K562 (cell line): Measurements from ENCODE around the gene CCDC106. TPM values are rescaled to one million over a fixed set of nuclear protein-coding genes. Genes with fewer than 3 reads are reported as not detected.

Experiments
- CHD4 ChIP-seq: fragments of 200-600 bp; sonication (generic); IDR thresholded peaks from 3 replicates; pipeline ENCODE4 v1.6.1; 2012; ENCODE audit warnings: low read depth, mild to moderate bottlenecking, mixed read lengths, low read length, inconsistent platforms; ENCODE audit not compliant: insufficient read depth, insufficient replicate concordance, poor library complexity, severe bottlenecking
- HDAC3 ChIP-seq: fragments of 450-650 bp; IDR thresholded peaks from 2 replicates; pipeline ENCODE4 v1.6.1; 2018; ENCODE audit warnings: borderline replicate concordance, mild to moderate bottlenecking, moderate library complexity; ENCODE audit not compliant: partially characterized antibody
- HNRNPLL ChIP-seq: fragments of 200-400 bp; formaldehyde crosslinking; IDR thresholded peaks from 2 replicates; pipeline ENCODE4 v1.6.1; 2017; ENCODE audit warnings: low read length, low read depth, mild to moderate bottlenecking; ENCODE audit not compliant: poor library complexity, severe bottlenecking
- PTRF ChIP-seq: fragments of 450-650 bp; IDR thresholded peaks from 2 replicates; pipeline ENCODE4 v1.6.1; 2016; ENCODE audit warnings: mild to moderate bottlenecking, missing genetic modification characterization, missing compliant biosample characterization
- SP1 ChIP-seq: sonication (generic); formaldehyde crosslinking; IDR thresholded peaks from 2 replicates; pipeline ENCODE4 v1.8.1; 2022; ENCODE audit warnings: mild to moderate bottlenecking, missing genetic modification reagents
- polyA plus RNA-seq, 8 experiments: library from polyadenylated mRNA; depleted of rRNA in 4 of 8; stranded (reverse) in 5 of 8; unstranded in 3 of 8; fragments of >200 nt; fragmentation: Nextera tagmentation in 2 of 8; fragmentation: Illumina TruSeq in 1 of 8; extraction: Ambion mirVana in 2 of 8; extraction: Trizol in 1 of 8; gene quantifications; 2 replicates each; pipeline versions ENCODE4 v1.2.1 to v1.2.3, GENCODE V29; 2011 to 2014; ENCODE audit warnings: inconsistent platforms in 1 of 8, missing spikeins in 1 of 8
- total RNA-seq, 7 experiments: library from RNA; depleted of rRNA in 6 of 7; stranded (reverse); fragments of >200 nt in 6 of 7; fragmentation: Illumina TruSeq in 2 of 7; extraction: Trizol in 2 of 7; gene quantifications; 2 replicates each; pipeline versions ENCODE4 v1.2.1 to v1.2.3, GENCODE V29; 2011 to 2021; ENCODE audit warnings: low replicate concordance in 1 of 7
- TF ChIP-seq, protein P1 (sequence below): fragments of 250-450 bp; sonication (Bioruptor Pico); IDR thresholded peaks from 2 replicates; pipeline ENCODE4 v1.8.0; 2022; ENCODE audit warnings: inconsistent platforms
- TF ChIP-seq, protein P2 (sequence below): sonication (generic); formaldehyde crosslinking; IDR thresholded peaks from 2 replicates; pipeline ENCODE4 v1.8.1; 2023; ENCODE audit warnings: mild to moderate bottlenecking, missing genetic modification reagents

The CCDC106 gene
- total and polyA plus RNA-seq, 9 of the 15 experiments (the other 6 are each of a cell fraction or from before 2014, with no cell fraction given) = 0.10 to 27.5 (median 15.0) TPM; not detected in 1

DNA sequence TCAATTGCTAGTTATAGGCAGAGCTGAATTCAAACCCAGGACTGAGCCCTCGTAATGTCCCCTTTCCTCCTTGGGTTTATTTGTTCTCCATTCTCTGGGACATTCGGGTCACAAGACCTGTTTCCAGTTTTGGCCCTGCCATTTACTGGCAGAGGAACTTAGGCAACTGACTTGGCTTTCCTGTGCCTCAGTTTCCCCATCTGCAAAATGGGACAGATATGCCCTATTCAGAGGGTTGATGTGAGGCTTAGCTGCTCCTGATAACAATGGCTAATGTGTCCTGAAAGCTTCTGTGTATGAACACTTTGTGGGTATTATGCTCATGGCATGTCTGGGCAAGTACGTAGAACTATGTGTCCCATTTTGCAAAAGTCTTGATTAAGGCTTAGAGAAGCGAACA, 46.9 kb upstream of the CCDC106 start (continued):
- TF ChIP-seq PTRF (tag) = no peak
- TF ChIP-seq, protein P1, sequence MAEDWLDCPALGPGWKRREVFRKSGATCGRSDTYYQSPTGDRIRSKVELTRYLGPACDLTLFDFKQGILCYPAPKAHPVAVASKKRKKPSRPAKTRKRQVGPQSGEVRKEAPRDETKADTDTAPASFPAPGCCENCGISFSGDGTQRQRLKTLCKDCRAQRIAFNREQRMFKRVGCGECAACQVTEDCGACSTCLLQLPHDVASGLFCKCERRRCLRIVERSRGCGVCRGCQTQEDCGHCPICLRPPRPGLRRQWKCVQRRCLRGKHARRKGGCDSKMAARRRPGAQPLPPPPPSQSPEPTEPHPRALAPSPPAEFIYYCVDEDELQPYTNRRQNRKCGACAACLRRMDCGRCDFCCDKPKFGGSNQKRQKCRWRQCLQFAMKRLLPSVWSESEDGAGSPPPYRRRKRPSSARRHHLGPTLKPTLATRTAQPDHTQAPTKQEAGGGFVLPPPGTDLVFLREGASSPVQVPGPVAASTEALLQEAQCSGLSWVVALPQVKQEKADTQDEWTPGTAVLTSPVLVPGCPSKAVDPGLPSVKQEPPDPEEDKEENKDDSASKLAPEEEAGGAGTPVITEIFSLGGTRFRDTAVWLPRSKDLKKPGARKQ (CRISPR knock-in tag) = no peak
- no peak for TF ChIP-seq HDAC3
- TF ChIP-seq, protein P2, sequence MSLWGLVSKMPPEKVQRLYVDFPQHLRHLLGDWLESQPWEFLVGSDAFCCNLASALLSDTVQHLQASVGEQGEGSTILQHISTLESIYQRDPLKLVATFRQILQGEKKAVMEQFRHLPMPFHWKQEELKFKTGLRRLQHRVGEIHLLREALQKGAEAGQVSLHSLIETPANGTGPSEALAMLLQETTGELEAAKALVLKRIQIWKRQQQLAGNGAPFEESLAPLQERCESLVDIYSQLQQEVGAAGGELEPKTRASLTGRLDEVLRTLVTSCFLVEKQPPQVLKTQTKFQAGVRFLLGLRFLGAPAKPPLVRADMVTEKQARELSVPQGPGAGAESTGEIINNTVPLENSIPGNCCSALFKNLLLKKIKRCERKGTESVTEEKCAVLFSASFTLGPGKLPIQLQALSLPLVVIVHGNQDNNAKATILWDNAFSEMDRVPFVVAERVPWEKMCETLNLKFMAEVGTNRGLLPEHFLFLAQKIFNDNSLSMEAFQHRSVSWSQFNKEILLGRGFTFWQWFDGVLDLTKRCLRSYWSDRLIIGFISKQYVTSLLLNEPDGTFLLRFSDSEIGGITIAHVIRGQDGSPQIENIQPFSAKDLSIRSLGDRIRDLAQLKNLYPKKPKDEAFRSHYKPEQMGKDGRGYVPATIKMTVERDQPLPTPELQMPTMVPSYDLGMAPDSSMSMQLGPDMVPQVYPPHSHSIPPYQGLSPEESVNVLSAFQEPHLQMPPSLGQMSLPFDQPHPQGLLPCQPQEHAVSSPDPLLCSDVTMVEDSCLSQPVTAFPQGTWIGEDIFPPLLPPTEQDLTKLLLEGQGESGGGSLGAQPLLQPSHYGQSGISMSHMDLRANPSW (CRISPR knock-in tag) = no peak
- TF ChIP-seq CHD4 = peak; percentile 49
- peak; percentile 43; the same call in 1 of the 2 replicates for TF ChIP-seq SP1
- no peak for TF ChIP-seq HNRNPLL
- TF ChIP-seq, all 486 proteins: peak for 12
